NB4 (cell line): ENCODE results near the gene C2orf78.
A peak's percentile ranks its signal among the peaks of the same experiment; 100 is the strongest.

Experiments used
- DNase-seq: peaks from one replicate; pipeline ENCODE4 v3.0.0; 2010; ENCODE audit warnings: low read depth
- H3K4me3 ChIP-seq: one replicate; pipeline ENCODE4 v1.5.1; 2011; ENCODE audit warnings: mild to moderate bottlenecking, low read depth, low read length, moderate library complexity
- CTCF ChIP-seq: IDR thresholded peaks from one replicate; pipeline ENCODE4 v1.5.1; 2012; ENCODE audit warnings: low read depth, low read length
- MAX ChIP-seq: IDR thresholded peaks from 2 replicates; pipeline ENCODE4 v1.6.1; 2011; ENCODE audit warnings: low read depth, low read length
- MYC ChIP-seq: IDR thresholded peaks from 2 replicates; pipeline ENCODE4 v1.6.1; 2011; ENCODE audit warnings: low read depth, low read length
- POLR2A ChIP-seq: IDR thresholded peaks from 2 replicates; pipeline ENCODE4 v1.6.1; 2011; ENCODE audit warnings: mild to moderate bottlenecking; ENCODE audit not compliant: insufficient read length; ENCODE audit errors: extremely low read depth

The C2orf78 gene

GRCh38 chr2:73850009-73850408, 66.0 kb downstream of the C2orf78 start:
- TF ChIP-seq MYC (no peak), MAX (no peak), CTCF (no peak), POLR2A (no peak)
- no peak for DNase-seq
- no peak overlapping the region for H3K4me3 ChIP-seq

- DNase-seq: peak; percentile 25
- H3K4me3 ChIP-seq: no peak overlapping the region
- peak; percentile 29 for TF ChIP-seq CTCF
- no peak for TF ChIP-seq MYC
- TF ChIP-seq MAX: no peak
Measured at GRCh38 chr2:73851274-73851673, 67.3 kb downstream of the C2orf78 start.

- DNase-seq: no peak
Measured at GRCh38 chr2:73852020-73852419, 68.0 kb downstream of the C2orf78 start.

GRCh38 chr2:73855526-73855925, 71.5 kb downstream of the C2orf78 start:
- no peak for DNase-seq
- no peak for TF ChIP-seq MYC
- TF ChIP-seq CTCF: no peak
- no peak for TF ChIP-seq MAX
- TF ChIP-seq POLR2A: no peak
- H3K4me3 ChIP-seq: no peak overlapping the region

More at GRCh38 chr2:73852020-73852419, 68.0 kb downstream of the C2orf78 start:
- TF ChIP-seq MAX (no peak), MYC (no peak), CTCF (no peak), POLR2A (no peak)
- no peak overlapping the region for H3K4me3 ChIP-seq

GRCh38 chr2:73856214-73856613, 72.2 kb downstream of the C2orf78 start:
- no peak for DNase-seq
- TF ChIP-seq MYC (no peak), POLR2A (no peak), MAX (no peak), CTCF (no peak)
- no peak overlapping the region for H3K4me3 ChIP-seq
